H9 (cell line): ENCODE measurements around the gene RANBP3. TPM values are rescaled to one million over a fixed set of nuclear protein-coding genes. Genes with fewer than 3 reads are reported as not detected.

Source experiments
- DNase-seq: peaks from one replicate; pipeline ENCODE4 v3.0.0-alpha.2; 2017
- H2AFZ ChIP-seq: one replicate; pipeline ENCODE4 v1.6.1; 2013; ENCODE audit warnings: mild to moderate bottlenecking, low read length, control low read depth, moderate library complexity
- H2AK5ac ChIP-seq: 2 replicates; pipeline ENCODE4 v1.6.1; 2013; ENCODE audit warnings: low read length, control low read depth, mixed read lengths; ENCODE audit not compliant: insufficient read length
- H2BK120ac ChIP-seq: one replicate; pipeline ENCODE4 v1.6.1; 2013; ENCODE audit warnings: low read depth, mild to moderate bottlenecking, low read length, control low read depth, inconsistent platforms; ENCODE audit not compliant: poor library complexity, severe bottlenecking
- H2BK12ac ChIP-seq: 2 replicates; pipeline ENCODE4 v1.6.1; 2013; ENCODE audit warnings: low read length, control low read depth, mixed read lengths, low read depth; ENCODE audit not compliant: insufficient read length
- H2BK15ac ChIP-seq: 2 replicates; pipeline ENCODE4 v1.6.1; 2013; ENCODE audit warnings: low read depth, low read length, control low read depth
- H2BK20ac ChIP-seq: one replicate; pipeline ENCODE4 v1.6.1; 2013; ENCODE audit warnings: low read depth, mild to moderate bottlenecking, low read length, control low read depth, inconsistent platforms; ENCODE audit not compliant: poor library complexity, severe bottlenecking
- H2BK5ac ChIP-seq: 2 replicates; pipeline ENCODE4 v1.6.1; 2013; ENCODE audit warnings: low read length, control low read depth, mixed read lengths; ENCODE audit not compliant: insufficient read length
- H3K14ac ChIP-seq: 2 replicates; pipeline ENCODE4 v1.6.1; 2013; ENCODE audit warnings: low read length, control low read depth; ENCODE audit not compliant: insufficient read depth
- H3K18ac ChIP-seq: 2 replicates; pipeline ENCODE4 v1.6.1; 2013; ENCODE audit warnings: low read depth, mild to moderate bottlenecking, mixed read lengths, low read length, control low read depth; ENCODE audit not compliant: insufficient read length
- H3K23ac ChIP-seq: 2 replicates; pipeline ENCODE4 v1.6.1; 2013; ENCODE audit warnings: low read length, control low read depth, mixed read lengths, low read depth; ENCODE audit not compliant: insufficient read length
- H3K23me2 ChIP-seq: 2 replicates; pipeline ENCODE4 v1.6.1; 2013; ENCODE audit warnings: low read depth, mild to moderate bottlenecking, mixed read lengths, low read length, control low read depth; ENCODE audit not compliant: insufficient read length, poor library complexity, severe bottlenecking
- H3K27ac ChIP-seq: 2 replicates; pipeline ENCODE4 v1.5.1; 2013; ENCODE audit warnings: low read length, control low read depth, mixed read lengths, low read depth; ENCODE audit not compliant: insufficient read length
- H3K27me3 ChIP-seq: 2 replicates; pipeline ENCODE4 v1.6.1; 2013; ENCODE audit warnings: low read length, control low read depth, inconsistent platforms; ENCODE audit not compliant: insufficient read depth
- H3K4ac ChIP-seq: 2 replicates; pipeline ENCODE4 v1.6.1; 2013; ENCODE audit warnings: low read depth, mild to moderate bottlenecking, control low read depth, inconsistent platforms, low read length, moderate library complexity
- H3K4me1 ChIP-seq: 2 replicates; pipeline ENCODE4 v1.6.1; 2013; ENCODE audit warnings: low read length, control low read depth, inconsistent platforms; ENCODE audit not compliant: insufficient read depth
- H3K4me2 ChIP-seq: 2 replicates; pipeline ENCODE4 v1.6.1; 2013; ENCODE audit warnings: low read length, control low read depth, mixed read lengths; ENCODE audit not compliant: insufficient read length, insufficient read depth
- H3K56ac ChIP-seq: 2 replicates; pipeline ENCODE4 v1.6.1; 2013; ENCODE audit warnings: low read depth, mild to moderate bottlenecking, mixed read lengths, low read length, control low read depth; ENCODE audit not compliant: insufficient read length
- H3K79me1 ChIP-seq: 2 replicates; pipeline ENCODE4 v1.6.1; 2013; ENCODE audit warnings: low read depth, mild to moderate bottlenecking, moderate library complexity, low read length, control low read depth, inconsistent platforms; ENCODE audit not compliant: insufficient read depth, poor library complexity, severe bottlenecking
- H3K79me2 ChIP-seq: 2 replicates; pipeline ENCODE4 v1.6.1; 2013; ENCODE audit warnings: low read length, control low read depth, inconsistent platforms; ENCODE audit not compliant: insufficient read depth
- H3K9ac ChIP-seq: 2 replicates; pipeline ENCODE4 v1.6.1; 2013; ENCODE audit warnings: low read length, control low read depth, mixed read lengths; ENCODE audit not compliant: insufficient read length; ENCODE audit errors: extremely low read depth
- H3K9me3 ChIP-seq: one replicate; pipeline ENCODE4 v1.6.1; 2013; ENCODE audit warnings: low read depth, low read length, inconsistent platforms; ENCODE audit not compliant: control insufficient read depth
- H3T11ph ChIP-seq: one replicate; pipeline ENCODE4 v1.6.1; 2013; ENCODE audit warnings: mild to moderate bottlenecking, low read length, control low read depth, inconsistent platforms
- H4K20me1 ChIP-seq: one replicate; pipeline ENCODE4 v1.6.1; 2013; ENCODE audit not compliant: control insufficient read depth, insufficient read length, insufficient read depth
- H4K5ac ChIP-seq: 2 replicates; pipeline ENCODE4 v1.6.1; 2013; ENCODE audit warnings: low read depth, mild to moderate bottlenecking, mixed read lengths, low read length, control low read depth; ENCODE audit not compliant: insufficient read length
- H4K8ac ChIP-seq: replicated peaks from 2 replicates; pipeline ENCODE4 v1.6.1; 2013; ENCODE audit warnings: low read length, control low read depth, mixed read lengths, low read depth; ENCODE audit not compliant: insufficient read length
- H4K91ac ChIP-seq: 2 replicates; pipeline ENCODE4 v1.6.1; 2013; ENCODE audit warnings: low read depth, mild to moderate bottlenecking, moderate library complexity, mixed read lengths, low read length, control low read depth; ENCODE audit not compliant: insufficient read length
- H3K27ac Mint-ChIP-seq, 3 experiments: 2 replicates in 2 of 3; 3 replicates in 1 of 3; pipeline ENCODE4 v1.8.0; 2020 to 2021; ENCODE audit warnings: mixed read lengths in 3 of 3, mild to moderate bottlenecking in 1 of 3, moderate library complexity in 1 of 3
- H3K27me3 Mint-ChIP-seq: 2 replicates; pipeline ENCODE4 v1.8.0; 2021; ENCODE audit warnings: low read depth, mild to moderate bottlenecking, moderate library complexity, mixed read lengths
- H3K36me3 Mint-ChIP-seq, 3 experiments: 2 replicates in 2 of 3; 3 replicates in 1 of 3; pipeline ENCODE4 v1.8.0; 2020 to 2021; ENCODE audit warnings: low read depth in 3 of 3, mixed read lengths in 3 of 3; ENCODE audit not compliant: insufficient read depth in 1 of 3
- H3K4me1 Mint-ChIP-seq, 2 experiments: 2 replicates each; pipeline ENCODE4 v1.8.0; 2020; ENCODE audit warnings: mixed read lengths in 2 of 2
- H3K4me3 Mint-ChIP-seq, 2 experiments: 2 replicates in 1 of 2; 3 replicates in 1 of 2; pipeline ENCODE4 v1.8.0; 2020 to 2021; ENCODE audit warnings: mild to moderate bottlenecking in 2 of 2, mixed read lengths in 2 of 2, moderate library complexity in 1 of 2
- H3K9me3 Mint-ChIP-seq, 2 experiments: 2 replicates in 1 of 2; 3 replicates in 1 of 2; pipeline ENCODE4 v1.8.0; 2020; ENCODE audit warnings: mild to moderate bottlenecking in 2 of 2, mixed read lengths in 2 of 2, moderate library complexity in 1 of 2
- WGBS: extraction: QIAGEN DNeasy Blood & Tissue Kit; methylation state at CpG from one replicate; pipeline ENCODE4 v1.1.7; 2013; ENCODE audit warnings: missing lambda C conversion rate, low lambda C conversion rate, mixed read lengths; ENCODE audit not compliant: insufficient read length; ENCODE audit errors: extremely low coverage; 5-methylcytosine and 5-hydroxymethylcytosine counted together
- total RNA-seq: library from RNA; stranded (reverse); gene quantifications from 2 replicates; pipeline ENCODE4 v1.2.1, GENCODE V29; 2021
- TF ChIP-seq, protein P1 (sequence below): fragments of 200-600 bp; sonication (generic); conservative IDR thresholded peaks from 3 replicates; pipeline ENCODE4 v1.8.0; 2021; ENCODE audit warnings: antibody characterized with exemption, mild to moderate bottlenecking

Gene RANBP3
- total RNA-seq, 1 experiment from 2014 or later: 86.5 TPM

DNA sequence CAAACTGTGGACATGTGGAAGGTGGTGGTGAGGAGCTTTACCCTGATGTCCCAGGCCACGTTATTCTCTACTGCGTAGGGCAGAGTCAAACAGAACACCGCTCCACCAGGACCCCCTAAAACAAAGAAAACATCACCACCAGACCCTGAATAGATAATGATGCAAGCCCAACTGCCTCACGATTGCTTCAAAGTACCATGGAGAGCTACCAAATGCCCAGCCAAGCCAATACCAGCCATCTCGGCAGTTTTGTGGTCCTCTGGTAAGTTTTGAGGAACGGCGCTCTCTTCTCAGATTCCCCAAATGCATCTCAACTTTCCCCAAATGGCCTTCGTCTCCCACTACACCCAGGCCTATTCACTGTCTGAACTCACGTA, 5.6 kb downstream of the RANBP3 start:
- H3K18ac ChIP-seq: no peak overlapping the region
- no peak overlapping the region for H3K14ac ChIP-seq
- H2AK5ac ChIP-seq: no peak overlapping the region
- peaks cover 63% of the 10 kb centered on the region for H3K79me2 ChIP-seq
- no peak overlapping the region for H4K91ac ChIP-seq
- H2BK120ac ChIP-seq: no peak overlapping the region
- H3K27ac ChIP-seq: no peak overlapping the region
- H3K9me3 Mint-ChIP-seq: no peaks in the 10 kb centered on the region
- H3K23me2 ChIP-seq: peaks cover 7% of the 10 kb centered on the region
- H3K9me3 ChIP-seq: no peaks in the 10 kb centered on the region
- no peak overlapping the region for H2BK12ac ChIP-seq
- DNase-seq: no peak
- H3T11ph ChIP-seq: no peak overlapping the region
- H3K4me3 Mint-ChIP-seq: no peak overlapping the region
- H3K4me1 Mint-ChIP-seq: peaks cover 39 to 48% of the 10 kb centered on the region in 2 experiments
- no peak overlapping the region for H2BK5ac ChIP-seq
- no peak overlapping the region for H3K4me2 ChIP-seq
- H4K5ac ChIP-seq: no peak overlapping the region
- no peaks in the 10 kb centered on the region for H4K20me1 ChIP-seq
- H4K8ac ChIP-seq: no peak overlapping the region
- no CpG with 5 or more reads among the region's 9 CpGs for WGBS
- TF ChIP-seq, protein P1, sequence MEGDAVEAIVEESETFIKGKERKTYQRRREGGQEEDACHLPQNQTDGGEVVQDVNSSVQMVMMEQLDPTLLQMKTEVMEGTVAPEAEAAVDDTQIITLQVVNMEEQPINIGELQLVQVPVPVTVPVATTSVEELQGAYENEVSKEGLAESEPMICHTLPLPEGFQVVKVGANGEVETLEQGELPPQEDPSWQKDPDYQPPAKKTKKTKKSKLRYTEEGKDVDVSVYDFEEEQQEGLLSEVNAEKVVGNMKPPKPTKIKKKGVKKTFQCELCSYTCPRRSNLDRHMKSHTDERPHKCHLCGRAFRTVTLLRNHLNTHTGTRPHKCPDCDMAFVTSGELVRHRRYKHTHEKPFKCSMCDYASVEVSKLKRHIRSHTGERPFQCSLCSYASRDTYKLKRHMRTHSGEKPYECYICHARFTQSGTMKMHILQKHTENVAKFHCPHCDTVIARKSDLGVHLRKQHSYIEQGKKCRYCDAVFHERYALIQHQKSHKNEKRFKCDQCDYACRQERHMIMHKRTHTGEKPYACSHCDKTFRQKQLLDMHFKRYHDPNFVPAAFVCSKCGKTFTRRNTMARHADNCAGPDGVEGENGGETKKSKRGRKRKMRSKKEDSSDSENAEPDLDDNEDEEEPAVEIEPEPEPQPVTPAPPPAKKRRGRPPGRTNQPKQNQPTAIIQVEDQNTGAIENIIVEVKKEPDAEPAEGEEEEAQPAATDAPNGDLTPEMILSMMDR: no peak
- no peak overlapping the region for H3K4ac ChIP-seq
- peaks cover 15 to 35% (median 21%) of the 10 kb centered on the region in 3 experiments for H3K36me3 Mint-ChIP-seq
- H2BK15ac ChIP-seq: no peak overlapping the region
- 0 out of 7 replicates have a peak overlapping the region, but pooled peaks of 1 of the 3 experiments have one; percentile 29 for H3K27ac Mint-ChIP-seq
- H3K27me3 ChIP-seq: no peaks in the 10 kb centered on the region; the same call in 1 of the 2 replicates
- no peak overlapping the region for H3K9ac ChIP-seq
- H2BK20ac ChIP-seq: no peak overlapping the region
- H3K4me1 ChIP-seq: peaks cover 4% of the 10 kb centered on the region; the same call in 1 of the 2 replicates
- H3K79me1 ChIP-seq: peaks cover 43% of the 10 kb centered on the region
- no peak overlapping the region for H2AFZ ChIP-seq
- H3K23ac ChIP-seq: no peak overlapping the region
- no peaks in the 10 kb centered on the region for H3K27me3 Mint-ChIP-seq
- no peak overlapping the region for H3K56ac ChIP-seq
